NCI-H446 treated with DMSO at 0.1 percent for 48 hours (cell line): ENCODE data around the gene MAD1L1.
"Not testable (repeated sequence)": the region's sequence is repeated elsewhere in the genome, so short reads cannot be mapped to it uniquely, and the experiment has no call there.

Source experiments
- DNase-seq: peaks from one replicate; lab custom pipeline; 2025; lab: John Stamatoyannopoulos, UW

Gene MAD1L1

DNA sequence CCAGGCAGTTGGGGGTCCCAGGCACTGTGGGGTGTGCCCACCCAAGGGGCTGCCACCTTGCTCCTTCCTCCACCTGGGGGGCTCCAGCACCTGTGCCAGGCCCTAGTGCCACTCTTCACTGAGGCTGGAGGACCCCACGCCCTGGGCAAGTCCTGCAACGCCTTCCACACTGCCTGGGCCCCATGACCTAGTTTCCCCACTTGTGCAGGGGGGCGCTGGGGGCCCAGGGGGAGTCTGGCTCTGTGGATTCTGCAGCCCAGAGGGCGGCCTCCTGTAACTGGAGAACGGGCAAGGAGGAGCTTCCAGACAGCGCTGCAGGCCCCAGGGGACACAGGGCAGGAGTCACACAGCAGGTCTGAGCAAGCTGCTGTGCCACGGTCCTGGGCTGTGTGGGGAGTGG lies 416.3 kb downstream of the MAD1L1 start:
- not testable (repeated sequence) for DNase-seq

DNA sequence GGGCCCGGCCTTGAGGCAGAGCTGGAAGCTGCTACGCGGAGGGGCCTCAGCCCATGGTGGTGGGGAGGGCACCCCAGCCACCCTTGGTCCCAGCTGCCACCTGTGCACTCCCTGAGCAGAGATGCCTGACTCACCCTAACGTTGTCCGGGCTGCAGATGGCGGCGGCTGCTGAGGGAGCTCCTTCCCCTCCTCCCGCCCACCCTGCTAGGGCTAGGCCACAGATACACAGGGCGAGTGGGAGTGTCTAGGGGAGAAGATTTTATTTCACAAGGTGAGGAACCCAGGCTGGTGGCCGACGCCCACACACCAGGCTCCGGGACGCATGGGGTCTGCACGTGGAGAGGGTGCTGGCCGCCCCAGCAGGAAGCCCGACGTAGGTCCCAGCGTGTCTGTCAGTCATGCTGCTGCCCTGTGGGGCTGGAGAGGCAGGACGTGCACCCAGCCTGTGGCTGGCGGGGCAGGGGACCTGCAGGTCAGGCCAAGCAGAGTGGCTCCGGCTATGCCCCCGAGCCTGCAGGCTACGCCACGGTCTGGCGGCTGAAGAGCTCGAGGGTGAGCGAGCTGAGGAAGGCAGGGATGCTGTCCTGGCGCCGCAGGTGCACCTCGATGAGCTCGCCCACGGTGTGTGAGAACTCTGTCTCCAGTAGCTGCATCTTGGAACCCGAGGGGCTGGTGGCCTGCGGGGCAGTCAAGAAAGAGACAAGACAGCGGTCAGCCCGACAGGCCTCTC lies 417.0 kb downstream of the MAD1L1 start:
- peak; percentile 13 for DNase-seq

DNA sequence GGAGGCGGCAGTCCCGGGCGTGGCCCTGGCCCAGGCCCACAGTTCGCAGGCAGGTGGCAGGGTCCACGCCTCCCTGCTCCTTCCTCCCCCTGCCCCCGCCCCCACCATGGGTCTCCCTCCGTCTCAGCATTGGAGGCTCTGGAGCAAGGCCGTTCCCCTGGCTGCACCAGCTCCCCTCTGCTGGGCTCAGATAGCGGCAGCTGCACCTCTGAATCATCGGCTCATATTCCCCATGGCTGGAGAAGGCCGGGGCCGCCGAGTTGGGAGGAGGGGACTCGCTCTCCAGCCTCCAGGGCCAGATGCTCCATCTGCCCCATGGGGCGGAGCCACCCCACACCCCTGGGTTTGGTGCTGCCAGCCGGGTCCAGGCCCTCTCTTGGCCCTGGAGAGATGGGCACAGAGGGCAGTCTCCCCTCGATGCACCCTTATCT lies 417.7 kb downstream of the MAD1L1 start:
- peak; percentile 80 for DNase-seq

DNA sequence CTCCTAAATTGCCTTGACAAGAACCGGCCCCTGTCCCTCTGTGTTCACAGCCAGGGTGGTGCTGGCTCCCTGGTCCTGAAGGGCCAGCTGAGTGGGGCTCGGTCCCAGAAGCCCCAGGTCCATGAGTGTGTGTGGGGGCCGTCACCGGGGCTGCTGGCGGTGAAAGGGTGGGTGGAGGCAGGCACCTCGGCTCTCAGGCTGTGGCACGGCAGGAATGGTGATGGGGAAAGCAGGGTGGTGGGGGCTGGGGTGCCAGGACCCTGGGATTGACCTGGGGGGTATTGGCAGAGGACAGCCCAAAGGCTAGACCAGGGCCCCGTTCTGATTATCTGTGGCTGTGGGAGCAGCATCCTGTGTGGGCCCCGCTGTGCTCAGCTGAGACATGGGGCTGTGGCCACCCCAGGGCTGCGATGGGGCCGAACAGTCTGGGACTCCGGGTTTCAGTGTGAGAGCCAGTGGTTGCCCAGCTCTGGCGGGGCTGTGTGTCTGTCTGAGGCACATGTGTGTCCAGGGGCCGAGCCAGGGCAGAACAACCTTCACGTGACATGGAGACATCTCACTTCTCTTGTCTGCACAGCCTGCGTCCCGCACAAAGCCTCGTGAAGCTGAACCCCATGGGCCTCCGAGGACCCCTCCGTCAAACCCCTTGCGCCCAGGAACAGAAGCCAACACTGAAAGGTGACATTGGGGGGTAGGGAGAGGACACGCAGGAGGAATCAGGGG lies 418.5 kb downstream of the MAD1L1 start:
- DNase-seq: no peak

DNA sequence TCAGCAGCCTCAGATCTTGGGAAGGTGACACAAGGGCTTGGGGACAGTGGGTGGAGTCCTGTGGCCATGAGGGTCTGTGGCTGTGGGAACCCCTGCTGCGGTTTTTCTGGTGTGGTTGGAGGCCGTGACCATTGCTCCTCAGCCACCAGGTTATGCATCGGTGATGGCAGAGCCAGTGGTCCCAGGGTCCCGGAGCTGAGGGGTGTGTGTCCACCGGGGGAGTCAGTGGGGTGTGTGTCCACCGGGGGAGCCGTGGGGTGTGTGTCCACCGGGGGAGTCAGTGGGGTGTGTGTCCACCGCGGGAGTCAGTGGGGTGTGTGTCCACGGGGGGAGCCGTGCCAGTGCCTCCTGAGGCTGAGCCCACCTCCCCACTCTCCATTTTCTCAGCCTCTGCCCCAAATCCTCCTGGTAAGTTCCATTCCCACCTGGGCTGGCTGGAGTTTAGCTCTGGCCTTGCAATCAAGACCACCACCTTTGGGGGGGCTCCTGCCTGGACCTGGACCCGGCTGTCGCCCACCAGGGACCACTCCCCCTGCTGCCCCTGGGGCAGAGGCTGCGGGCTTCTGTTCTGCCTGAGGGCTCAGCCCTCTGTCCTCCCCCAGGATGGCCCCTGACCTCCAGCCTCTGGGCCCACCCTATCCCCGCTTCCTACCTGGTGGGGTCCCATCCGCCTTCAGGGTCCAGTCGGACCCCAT lies 419.2 kb downstream of the MAD1L1 start:
- no peak for DNase-seq

DNA sequence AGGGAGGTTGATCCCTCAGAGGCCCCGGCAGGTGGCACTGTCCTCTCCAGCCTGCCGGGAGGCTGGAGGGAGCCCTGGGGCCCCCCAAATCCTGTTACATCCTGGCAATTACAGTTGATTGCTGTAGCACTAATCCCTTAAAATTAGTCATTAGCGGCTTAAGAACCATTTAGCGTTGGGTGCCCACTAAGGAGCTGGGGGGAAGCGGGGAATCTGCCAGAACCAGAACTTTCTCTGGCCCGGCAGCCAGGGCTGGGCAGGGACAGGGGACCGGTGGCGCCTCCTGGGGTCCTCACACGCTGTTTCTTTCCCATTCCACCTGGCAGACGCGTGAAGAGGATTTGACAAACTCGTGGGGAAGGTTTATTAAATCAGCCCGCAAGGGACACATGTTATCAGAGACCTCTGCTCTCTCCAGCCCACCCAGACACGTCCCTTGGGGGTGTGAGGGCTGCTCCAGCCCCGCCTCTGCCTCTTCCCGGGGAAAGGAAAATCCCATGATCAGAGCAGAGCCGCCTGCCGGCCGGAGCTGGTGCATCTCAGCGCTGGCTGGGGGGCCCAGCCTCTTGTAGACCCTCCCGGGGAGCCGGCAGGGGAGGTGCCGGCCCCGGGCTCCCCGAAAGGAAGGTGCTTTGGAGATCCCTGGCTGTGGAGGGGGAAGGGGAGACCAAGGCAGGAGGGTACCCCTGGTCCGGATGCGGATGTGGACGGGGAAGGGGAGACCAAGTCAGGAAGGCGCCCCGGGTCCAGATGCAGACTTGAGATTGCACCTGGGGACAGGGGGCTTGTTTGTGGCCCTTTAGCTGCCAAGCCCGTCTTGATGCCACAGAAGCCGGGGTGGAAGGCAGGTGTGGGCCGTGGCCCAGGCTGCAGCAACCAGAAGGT lies 420.0 kb downstream of the MAD1L1 start:
- DNase-seq: no peak

DNA sequence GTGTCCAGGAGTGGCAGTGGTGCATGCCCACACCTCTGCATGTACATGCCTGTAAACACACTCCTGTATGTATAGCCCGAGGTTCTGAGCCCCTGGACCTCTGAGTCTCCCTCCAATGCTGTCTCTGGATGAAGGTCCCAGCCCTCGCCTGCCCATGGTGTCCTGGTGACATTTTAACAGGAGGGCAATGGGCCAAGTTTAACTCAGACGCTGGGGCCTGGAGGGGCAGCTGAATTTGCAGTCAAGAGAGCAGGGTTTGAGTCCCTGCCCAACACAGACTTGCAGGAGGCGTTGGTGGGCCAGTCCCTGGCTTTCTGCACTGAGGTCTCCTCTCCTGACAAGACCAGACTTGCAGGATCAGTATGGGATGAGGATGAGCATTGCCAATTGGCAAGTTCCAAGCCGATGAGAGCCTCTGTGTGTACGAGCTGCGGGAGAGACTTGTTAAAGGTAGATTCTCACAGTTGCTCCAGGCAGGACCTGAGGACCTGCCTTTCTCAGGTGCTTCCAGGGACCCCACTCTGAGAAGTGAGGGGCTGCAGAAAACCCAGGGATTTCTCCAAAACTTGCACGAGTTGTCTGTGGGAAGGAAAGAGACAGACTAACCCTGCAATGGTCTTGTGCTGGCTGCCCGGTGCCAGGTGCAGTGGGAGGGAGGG lies 420.8 kb downstream of the MAD1L1 start:
- DNase-seq: peak; percentile 88

DNA sequence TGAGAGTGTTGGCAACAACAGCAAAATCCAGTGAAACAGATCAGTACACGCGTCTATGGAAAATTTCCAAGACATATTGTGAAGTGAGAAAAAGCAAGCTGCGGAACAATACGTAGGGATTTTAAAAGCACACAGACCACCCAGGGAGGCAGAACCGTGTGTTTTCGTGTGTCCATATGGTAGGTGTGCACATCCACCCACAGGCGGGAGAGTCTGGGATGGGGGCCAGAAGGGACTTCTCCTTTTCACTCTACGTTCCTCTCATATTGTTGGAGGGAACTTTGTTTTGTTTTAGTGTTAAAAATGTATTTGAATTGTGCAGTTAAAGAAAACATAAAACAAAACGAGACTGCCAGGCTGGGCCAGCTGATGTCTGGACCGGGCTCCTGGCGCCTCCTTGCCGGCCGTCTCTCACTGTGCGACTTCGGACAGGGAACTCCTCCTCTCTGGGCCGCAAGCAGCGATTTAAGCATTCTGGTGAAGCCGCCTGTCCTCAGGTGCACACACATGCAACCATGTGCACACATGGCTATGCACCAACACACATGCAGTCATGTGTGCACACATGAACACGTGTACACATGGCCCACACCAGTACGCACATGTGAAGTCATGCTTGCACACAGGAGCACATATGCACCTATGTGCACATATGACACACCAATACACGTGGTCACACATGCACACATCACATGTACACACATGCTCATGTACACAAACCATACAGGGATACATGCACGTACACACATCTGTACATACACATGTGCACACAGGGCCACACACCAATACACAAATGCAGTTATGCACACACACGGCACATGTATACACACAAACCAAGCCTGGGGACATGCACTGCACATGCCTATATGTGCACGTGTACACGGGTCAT lies 421.5 kb downstream of the MAD1L1 start:
- peak; percentile 87 for DNase-seq

DNA sequence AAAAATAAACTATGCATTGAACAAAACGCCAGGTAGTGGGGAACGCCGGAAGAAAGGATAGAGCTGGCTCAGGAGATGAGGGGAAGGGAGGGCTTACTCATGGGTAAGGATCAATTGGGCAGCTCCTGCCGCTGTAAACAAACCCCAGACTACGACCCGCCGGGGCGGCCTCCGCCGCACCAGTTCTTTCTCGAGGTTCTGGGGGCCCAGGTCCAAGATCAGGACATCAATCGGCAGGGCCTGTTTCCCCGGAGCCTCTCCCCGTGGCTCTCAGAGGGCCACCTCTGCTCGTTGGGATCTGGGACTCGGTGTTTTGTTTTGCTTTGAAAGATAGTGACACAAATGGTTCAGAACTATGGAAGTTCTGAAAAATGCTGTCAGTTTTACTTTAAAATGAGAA lies 422.2 kb downstream of the MAD1L1 start:
- no peak for DNase-seq

DNA sequence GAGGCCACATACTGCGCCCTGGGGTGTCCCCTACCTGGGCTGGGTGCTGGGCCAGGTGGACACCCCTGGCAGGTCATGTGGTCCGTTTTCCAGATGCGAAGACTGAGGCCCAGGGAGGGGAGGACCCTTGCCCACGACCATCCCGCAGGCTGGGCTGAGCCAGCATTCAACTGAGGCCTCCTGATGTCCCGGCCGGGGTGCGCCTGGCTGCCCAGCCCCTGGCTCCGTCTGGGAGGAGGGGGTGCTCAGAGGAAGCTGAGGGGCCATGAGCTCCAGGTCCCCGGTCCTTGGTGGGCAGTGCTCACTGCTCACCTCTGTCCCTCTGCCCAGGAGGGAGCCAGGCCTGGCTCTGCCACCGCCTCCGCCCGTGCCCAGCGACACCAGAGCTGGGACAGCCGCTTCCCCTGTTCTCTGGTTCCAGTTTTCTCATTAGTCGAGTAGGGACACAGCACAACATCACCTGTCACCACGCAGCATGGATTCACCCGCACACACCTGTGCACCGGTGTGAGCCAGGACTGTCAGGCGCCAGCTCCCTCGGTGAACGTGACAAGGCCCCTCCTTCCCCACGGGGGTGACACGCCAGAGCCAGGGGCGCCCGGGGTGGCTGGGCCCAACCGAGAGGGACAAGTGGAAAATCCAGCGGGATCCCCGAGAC lies 423.0 kb downstream of the MAD1L1 start:
- no peak for DNase-seq

DNA sequence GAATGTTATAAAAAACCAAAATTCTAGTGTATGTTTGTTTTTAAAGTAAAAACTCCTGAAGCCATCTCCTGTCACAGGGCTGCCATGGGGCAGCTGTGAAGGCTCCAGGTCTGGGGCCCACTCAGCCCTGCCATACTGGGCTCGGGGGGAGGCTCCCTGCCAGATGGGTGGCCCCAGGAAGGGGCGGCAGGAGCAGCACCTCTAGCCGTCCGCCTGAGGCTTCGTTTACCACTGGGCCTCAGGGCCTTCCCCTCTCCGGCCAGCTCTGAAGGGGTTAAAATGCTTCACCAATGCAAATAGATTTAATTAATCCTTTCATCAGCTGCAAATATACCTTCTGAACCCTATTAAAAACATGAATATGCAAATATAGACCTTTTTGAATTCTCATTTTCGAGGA lies 423.7 kb downstream of the MAD1L1 start:
- no peak for DNase-seq

DNA sequence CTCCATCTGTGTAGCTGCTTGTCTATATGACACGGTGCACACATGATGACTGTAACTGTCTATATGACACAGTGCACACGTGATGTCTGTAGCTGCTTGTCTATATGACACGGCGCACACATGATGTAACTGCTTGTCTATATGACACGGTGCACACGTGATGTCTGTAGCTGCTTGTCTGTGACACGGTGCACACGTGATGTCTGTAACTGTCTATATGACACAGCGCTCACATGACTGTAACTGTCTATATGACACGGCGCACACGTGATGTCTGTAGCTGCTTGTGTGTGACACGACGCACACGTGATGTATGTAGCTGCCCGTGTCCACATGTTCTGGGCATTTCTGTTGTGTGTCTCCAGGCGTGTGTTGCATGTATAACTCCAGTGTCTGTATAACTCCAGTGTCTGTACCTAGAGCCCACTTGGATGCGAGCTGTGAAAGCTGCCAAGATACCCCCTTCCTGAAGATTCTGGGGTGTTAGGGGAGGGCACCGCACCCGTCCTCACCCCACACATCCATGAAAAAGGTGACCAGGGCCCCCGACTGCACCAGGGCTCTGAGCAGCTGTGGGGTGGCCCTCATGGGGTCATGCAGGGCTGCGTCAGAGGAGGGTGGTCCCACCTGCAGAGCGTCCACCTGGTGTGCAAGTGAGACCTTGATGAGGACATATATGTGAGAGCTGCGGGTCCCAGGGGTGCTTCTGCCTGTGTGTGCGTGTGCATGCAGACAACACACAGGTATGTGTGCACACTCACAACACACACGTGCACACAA lies 424.7 kb downstream of the MAD1L1 start:
- DNase-seq: no peak

DNA sequence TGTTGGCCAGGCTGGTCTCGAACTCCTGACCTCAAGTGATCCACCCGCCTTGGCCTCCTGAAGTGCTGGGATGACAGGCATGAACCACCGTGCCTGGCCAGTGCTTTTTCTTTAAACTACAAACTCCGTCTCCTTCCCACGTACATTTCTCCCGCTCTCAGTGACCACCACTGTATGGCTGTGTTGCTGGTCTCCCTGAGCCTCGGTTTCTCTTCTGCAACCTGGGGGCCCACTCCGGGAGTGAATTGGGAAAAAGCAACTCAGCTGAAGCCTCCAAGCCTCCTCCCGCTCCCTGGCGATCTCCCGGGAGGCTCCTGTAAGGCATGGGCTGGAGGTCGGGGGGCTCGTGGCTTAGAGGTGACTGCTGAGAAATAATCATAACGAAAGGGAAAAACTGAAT lies 426.4 kb downstream of the MAD1L1 start:
- no peak for DNase-seq

DNA sequence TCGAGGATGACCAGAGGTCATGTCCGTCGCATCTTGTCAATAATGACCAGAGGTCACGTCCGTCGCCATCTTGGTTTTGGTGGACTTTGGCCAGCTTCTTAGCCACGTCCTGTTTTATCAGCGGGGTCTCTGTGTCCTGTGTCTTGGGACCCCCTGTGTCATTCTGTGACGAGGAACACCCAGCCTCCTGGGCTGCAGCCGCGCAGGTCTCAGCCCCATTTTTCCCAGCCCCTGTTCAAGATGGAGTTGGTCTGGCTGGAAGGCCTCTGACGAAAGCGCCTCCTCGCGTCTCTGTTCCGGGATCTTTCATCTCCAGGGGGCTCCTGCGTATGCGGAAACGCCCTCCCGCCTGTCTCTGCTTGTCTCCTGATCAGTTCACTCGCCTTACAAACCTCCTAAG lies 428.4 kb downstream of the MAD1L1 start:
- DNase-seq: no peak

DNA sequence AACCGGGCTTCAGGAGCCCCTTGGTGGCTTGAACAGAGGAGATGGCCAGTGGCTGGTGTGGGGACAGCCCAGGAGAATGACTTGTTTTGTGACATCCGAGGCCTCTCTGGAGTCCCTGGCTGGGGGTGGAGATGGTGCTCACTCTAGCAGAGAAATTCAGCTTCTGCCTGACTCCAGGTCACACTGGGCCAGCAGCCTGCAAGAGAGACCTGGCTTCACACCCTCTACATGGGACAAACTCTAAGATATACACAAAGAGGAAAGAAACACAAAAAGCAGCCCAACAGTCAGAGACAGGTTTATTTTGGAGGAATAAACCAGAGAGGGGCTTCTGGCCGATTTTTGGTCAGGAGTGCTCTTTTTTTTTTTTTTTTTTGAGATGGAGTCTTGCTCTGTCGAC lies 429.8 kb downstream of the MAD1L1 start:
- no peak for DNase-seq

DNA sequence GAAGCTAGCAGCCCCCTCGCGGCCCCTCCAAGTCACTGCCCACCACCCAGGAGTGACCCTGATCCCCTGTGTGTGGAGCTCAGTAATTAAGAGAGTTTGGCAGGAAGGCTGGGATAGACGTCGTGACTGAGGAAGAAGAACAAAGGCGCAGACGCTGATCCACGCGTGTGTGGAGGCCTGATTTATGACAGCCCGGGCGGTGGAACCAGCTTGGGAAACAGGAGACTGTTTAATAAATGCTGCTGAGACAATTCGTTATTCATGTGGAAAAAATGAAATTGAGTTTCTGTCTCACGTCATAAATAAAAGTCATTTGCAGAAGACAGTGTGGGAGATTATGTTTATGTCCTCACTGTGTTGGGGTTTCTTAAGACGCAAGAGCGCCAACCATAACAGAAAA lies 431.8 kb downstream of the MAD1L1 start:
- DNase-seq: no peak

DNA sequence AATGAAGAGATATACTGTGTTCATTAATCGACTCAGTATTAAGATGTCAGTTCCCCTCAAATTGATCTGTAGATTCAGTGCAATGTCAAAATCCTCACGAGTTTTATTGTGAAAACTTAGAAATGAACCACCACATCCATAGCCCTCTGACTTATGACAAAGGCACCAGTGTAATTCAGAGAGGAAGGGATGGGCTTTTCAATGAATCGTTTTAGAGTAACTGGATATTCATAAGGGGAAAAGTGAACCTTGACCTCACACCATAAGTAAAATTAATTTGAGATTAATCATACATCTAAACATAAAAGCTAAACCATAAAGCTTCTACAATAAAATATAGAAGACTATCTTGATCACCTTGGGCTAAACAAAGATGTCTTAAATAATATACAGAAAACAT lies 434.6 kb downstream of the MAD1L1 start:
- DNase-seq: no peak

DNA sequence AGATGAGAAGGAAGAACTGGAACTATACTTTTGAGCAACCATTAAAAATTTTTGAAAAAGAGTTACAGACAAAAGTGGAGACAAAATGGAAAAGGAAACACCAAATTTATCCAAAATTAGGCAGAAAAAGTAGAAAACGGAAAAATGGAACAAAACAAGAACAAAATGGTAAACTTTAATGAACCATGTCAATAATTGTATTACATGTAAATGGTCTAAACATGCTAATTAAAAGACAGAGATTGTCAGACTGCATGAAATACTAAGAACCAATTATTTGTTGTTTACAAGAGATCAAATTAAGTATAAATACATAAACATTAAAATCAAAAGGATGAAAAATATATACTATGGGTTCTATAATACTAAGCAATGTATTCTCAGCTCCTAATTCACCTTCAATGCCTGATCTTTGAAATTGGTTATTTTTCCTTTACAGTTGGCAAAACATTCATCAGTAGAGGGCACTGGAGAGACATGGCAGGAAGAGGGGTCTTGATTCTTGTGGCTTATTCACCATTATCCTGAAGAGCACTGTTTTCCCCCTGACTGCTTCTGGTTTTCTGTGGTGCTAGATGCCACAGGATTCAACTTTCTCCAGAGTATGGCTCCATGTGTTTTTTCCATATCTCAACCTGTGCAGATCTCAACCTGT lies 437.7 kb downstream of the MAD1L1 start:
- DNase-seq: no peak
